Lung microvascular endothelial cell (primary cell): ENCODE measurements around the gene RPS27L. TPM values are rescaled to one million over a fixed set of nuclear protein-coding genes. Genes with fewer than 3 reads are reported as not detected.
"Not testable (repeated sequence)": the region's sequence is repeated elsewhere in the genome, so short reads cannot be mapped to it uniquely, and the experiment has no call there.

Experiments
- DNase-seq, 2 donors: peaks; one replicate each; pipeline versions ENCODE4 v3.0.0 to v3.0.0-alpha.2; 2010; ENCODE audit warnings: low read depth in 2 of 2
- total RNA-seq: library from RNA; depleted of rRNA; stranded (reverse); fragments of >200 nt; gene quantifications from 2 replicates; pipeline ENCODE4 v1.2.1, GENCODE V29; 2014

Gene RPS27L
- total RNA-seq, 1 donor from 2014 or later: 300 TPM

DNA sequence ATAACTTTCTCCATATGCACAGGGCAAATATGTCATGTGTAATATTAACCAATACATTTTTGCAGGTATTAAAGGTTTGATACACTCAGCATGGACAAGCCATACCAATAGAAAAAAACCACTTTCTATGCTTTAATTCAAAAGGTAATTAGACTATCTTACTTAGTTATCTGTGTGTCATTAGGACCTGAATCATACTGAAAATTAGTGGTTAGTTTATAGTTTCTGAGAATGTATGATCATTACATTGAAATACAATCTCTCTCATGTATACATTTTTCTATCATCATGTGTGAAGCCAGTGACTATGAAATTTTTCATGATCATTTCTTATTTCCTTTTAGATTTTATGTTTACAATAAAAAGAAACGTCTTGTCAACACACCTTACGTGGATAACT, 16.3 kb downstream of the RPS27L start:
- DNase-seq: no peak

DNA sequence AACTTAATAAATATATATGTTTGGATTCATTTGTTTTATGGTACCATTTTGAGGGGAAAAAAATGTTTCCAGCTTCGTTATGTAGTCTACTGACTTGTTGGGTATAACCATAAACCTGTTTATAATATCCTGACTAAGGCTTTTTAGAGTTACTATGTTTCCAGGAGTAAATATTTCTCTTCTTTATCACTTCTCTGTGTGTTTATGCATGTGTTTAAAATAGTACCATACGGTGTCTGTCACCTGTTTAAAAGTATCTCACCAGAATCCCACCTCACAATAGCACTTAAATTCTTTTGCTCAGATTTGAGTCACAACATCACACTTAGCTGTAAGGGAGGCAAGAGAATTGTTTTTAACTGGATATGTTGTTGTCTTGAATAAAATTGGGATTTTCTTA, 20.5 kb downstream of the RPS27L start:
- DNase-seq: no peak

DNA sequence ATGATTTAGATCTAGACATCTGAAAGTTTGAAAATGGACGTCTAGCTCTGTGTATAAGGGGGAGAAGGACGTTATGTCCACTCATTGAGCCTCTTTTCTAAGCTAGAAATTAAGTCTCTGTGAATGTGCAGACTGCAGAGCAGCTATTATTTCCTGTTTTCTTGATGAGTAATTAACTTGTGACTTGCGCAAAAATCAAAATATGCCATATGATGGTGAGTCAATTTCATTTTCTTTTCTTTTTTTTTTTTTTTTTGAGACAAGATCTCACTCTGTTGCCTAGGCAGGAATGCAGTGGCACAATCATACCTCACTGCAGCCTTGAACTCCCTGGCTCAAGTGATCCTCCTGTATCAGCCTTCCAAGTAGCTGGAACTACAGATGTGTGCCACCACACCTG, 21.5 kb downstream of the RPS27L start:
- peak; percentile 61 to 94 for DNase-seq

- DNase-seq: no peak
Measured at GRCh38 chr15:63135281-63135680, 22.0 kb downstream of the RPS27L start.

DNA sequence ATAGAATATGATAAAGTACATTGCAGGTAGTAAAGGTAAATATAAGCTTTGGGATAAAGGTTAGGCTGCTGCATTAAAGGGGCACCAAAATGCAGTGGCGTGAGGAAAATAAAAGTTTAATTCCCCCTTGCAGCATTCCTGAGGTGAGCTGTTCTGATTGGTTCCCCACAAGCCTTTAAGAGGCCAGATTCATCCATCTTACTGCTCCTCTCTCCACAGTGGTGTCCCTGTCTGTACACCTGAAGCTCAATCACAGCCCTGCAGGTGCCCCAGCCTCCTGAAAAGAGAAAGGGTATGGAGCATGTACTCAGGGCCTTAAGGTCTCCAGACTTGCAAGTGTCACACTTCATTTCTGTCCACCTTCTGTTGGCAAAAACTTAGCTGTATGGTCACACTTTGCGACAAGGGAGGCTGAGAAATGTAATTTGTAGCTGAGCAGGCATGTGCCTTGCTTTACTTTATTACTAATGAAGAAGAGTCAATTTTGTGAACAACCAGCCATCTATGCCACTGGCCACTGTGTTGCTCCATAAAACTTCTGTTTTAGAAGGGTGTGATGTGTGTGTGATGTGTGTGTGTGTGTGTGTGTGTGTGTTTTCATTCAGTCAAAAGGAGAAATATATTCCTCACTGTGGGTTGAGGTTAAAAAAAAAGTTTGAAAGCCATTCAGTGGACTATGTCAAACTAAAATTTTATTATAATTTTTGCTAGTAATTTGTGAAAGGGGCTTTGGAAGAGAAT, 22.9 kb downstream of the RPS27L start:
- DNase-seq: no peak

DNA sequence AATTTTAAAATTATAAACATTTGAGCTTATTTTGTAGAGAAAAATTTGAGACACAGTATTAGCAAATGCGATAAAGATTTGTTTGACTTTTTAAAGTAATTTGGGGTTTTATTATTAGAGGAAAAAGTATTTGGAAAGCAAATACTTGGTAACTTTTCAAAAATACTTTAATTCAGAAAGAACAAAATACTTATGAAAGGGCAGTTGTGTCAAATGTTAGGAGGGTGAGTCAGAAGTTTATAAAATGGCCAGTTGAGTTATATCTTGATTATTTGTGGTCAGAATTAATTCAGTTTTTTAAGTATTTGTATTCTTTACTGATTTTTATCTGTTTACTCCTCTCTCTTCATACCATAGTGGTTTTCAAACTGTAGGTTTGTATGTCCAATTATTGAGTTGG, 23.5 kb downstream of the RPS27L start:
- DNase-seq: peak in 1 of 2 donors; percentile 41

DNA sequence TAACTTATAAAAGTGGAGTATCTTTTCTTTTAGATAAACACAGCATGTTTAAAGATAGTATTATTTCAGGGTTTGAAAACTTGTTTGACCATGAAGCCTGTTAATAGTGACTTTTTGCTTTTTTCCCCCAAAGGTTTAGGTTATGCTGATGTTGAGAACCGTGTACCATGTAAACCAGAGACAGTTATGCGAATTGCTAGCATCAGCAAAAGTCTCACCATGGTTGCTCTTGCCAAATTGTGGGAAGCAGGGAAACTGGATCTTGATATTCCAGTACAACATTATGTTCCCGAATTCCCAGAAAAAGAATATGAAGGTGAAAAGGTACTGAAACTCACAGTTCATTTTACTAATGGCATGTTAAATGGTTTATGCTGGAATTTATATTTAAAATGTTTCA, 30.6 kb downstream of the RPS27L start:
- no peak for DNase-seq

- no peak for DNase-seq
Measured at GRCh38 chr15:63124506-63124905, 32.8 kb downstream of the RPS27L start.

DNA sequence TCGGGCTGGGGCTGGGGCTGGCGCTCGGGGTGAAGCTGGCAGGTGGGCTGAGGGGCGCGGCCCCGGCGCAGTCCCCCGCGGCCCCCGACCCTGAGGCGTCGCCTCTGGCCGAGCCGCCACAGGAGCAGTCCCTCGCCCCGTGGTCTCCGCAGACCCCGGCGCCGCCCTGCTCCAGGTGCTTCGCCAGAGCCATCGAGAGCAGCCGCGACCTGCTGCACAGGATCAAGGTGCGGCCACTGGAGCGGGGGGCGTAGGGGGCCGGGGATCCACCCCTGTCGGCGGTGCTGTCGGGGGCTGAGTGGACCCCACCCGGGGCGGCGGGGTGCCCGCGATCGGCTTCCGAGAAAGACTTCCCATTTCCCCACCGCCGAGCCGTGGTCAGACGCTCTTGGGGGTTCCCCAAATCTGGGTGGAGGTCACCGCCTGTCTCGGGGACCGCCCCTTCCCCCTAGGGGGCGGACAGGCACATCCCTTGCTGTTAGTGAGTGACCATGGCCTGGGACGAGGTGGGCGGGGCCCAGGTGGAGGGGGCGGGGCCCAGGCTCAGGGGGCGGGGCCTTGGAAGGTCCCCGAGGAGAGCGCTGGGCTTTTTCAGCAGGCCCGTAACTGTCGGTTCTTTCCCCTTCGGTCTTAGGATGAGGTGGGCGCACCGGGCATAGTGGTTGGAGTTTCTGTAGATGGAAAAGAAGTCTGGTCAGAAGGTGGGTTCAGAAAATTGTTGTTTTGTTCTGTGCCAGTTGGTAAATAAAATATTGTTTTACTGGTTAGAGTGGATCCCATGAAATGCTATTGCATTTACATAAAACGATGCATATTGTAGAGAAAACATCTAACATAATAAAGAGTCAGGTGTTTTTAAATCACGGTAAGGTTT, 35.0 kb downstream of the RPS27L start:
- peak; percentile 82 to 88 for DNase-seq

DNA sequence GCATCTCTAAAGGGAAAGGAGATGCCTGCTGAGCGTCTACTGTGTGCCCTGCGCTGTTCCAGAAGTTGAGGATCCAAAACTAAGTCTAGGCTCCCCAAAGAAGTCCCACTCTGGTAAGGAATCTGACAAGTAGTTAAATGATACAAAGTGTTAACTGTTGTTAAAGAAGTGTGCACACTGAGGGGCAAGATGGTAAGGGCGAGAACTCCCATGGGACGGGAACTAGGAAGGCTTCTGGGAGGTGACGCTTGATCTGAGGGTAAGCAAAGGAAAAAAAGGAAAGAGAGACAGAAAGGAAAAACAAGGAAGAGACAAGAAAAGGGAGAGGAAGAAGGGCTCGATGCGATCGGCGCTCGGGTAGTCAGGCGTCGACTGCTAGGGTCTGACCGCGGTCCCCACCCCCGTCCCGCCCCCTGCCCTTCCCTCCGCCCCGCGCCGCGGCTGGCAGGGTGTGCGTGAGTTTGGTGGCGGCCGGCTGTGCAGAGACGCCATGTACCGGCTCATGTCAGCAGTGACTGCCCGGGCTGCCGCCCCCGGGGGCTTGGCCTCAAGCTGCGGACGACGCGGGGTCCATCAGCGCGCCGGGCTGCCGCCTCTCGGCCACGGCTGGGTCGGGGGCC, 35.8 kb downstream of the RPS27L start, which contains the start of gene LACTB:
Gene LACTB (plus strand): TSS at position 480 of the 620 bp plus-strand sequence. CDS start 11 bp downstream, at position 491.
- DNase-seq: peak; percentile 92 to 95

DNA sequence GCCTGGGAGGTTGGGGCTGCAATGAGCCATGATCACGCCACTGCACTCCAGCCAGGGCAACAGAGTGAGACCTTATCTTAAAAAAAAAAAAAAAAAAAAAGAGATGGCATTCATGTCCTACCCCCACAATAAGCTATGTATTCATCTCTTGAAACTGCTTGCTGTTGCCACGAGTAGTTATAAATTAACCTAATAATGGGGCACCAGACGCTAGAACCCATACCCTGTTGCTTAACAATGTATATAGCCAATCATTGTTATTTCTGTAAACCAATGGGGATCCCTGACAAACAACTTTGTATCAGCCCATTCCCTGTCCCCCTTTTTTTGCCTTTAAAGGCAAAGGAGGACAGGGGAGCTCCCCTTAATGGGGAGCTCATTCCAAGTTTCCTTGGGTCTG, 38.4 kb downstream of the RPS27L start:
- DNase-seq: no peak

DNA sequence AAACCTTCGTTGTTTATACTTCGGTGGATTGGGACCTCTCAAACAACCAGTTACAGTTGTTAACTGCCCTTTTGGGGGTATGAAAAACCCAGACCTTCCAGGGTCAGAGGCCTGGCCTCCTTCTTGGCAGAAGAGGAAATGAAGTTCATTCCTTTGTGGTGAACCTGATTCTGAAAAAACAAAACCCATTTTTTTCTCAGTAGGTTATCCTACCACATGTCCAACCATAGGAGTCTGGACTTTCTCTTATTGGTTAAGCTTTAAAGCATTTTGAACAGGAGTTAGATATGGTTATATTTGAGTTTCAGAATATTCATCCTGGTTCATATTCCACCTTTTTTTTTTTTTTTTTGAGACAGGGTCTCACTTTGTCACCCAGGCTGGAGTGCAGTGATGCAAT, 42.8 kb downstream of the RPS27L start:
- no peak for DNase-seq

GRCh38 chr15:63112871-63113270, 44.4 kb downstream of the RPS27L start:
- DNase-seq: no peak

GRCh38 chr15:63111481-63111880, 45.8 kb downstream of the RPS27L start:
- no peak for DNase-seq

GRCh38 chr15:63110428-63111026, 46.8 kb downstream of the RPS27L start:
- no peak for DNase-seq

DNA sequence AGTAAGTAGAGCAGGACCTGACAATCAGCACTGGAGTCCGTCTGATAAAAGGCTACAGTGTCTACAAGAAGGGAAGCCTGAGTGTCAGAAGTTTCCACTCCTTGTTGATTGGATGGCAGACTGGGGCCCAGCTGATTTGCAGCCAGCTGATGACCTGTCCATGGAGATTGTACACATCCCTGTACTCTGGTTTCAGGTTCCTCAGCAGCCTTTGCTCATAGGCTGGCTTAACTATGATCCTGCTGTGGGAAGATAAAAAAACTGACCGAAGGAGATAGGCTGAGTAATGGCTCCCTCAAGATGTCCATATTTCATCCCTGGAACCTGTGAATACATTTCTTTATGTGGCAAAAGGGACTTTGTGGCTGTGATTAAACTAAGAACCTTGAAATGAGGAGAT, 47.4 kb downstream of the RPS27L start:
- no peak for DNase-seq

- DNase-seq: no peak
Measured at GRCh38 chr15:63109498-63109897, 47.8 kb downstream of the RPS27L start.

GRCh38 chr15:63107895-63108546, 49.3 kb downstream of the RPS27L start:
- DNase-seq: peak; percentile 30 to 76

- DNase-seq: not testable (repeated sequence)
Measured at GRCh38 chr15:63105354-63105753, 51.9 kb downstream of the RPS27L start.

GRCh38 chr15:63104727-63105126, 52.5 kb downstream of the RPS27L start:
- no peak for DNase-seq

DNA sequence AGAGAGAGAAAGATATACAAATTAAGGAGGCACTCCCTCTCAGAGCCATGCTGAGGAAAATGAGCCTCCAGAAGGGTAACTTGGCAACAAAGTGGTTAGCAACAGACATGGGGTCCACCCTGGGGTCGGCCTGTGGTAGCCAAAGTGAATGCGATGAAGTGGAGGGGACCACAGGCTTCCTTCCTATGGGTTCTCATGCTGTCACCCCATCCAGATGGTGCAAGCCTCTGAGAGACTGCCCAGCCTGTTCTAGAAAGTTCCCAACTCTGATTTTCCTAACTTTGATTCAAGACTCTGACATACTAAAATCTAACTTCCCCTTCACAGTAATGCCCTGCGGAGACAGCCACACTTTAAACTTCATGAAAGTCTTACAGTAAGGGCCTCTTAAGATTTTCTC, 53.9 kb downstream of the RPS27L start:
- no peak for DNase-seq
